Panc1 (cell line): ENCODE data around the gene ADK. TPM values are rescaled to one million over a fixed set of nuclear protein-coding genes. Genes with fewer than 3 reads are reported as not detected.
"Not testable (repeated sequence)": the region's sequence is repeated elsewhere in the genome, so short reads cannot be mapped to it uniquely, and the experiment has no call there.

ENCODE experiments used
- ATAC-seq: fragments of 200-7000 bp; cut with Tn5 transposase; 2 replicates; pipeline ENCODE4 v1.9.1; 2020; ENCODE audit warnings: mild to moderate bottlenecking, moderate library complexity
- BruUV-seq: library from RNA; stranded (reverse); fragments of 400-500 nt; replicated peaks from 2 replicates; lab custom pipeline; 2021; lab: Mats Ljungman, UMichigan
- CTCF ChIA-PET: fragments of 300-600 bp; sonication (Branson Sonifier 250); formaldehyde crosslinking; loops from one replicate; lab custom pipeline; 2022; ENCODE audit warnings: antibody characterized with exemption; lab: Charles Lee
- POLR2A ChIA-PET: fragments of 300-600 bp; sonication (Branson Sonifier 250); formaldehyde crosslinking; loops from one replicate; lab custom pipeline; 2022; ENCODE audit warnings: antibody characterized with exemption; lab: Charles Lee
- DNase-seq: peaks from one replicate; pipeline ENCODE4 v3.0.0-alpha.2; 2010; ENCODE audit warnings: low read depth, low spot score
- H3K27ac ChIP-seq: 2 replicates; pipeline ENCODE4 v1.5.1; 2011; ENCODE audit warnings: mild to moderate bottlenecking, low read length, inconsistent platforms
- H3K27me3 ChIP-seq: fragments of 200-500 bp; sonication (Bioruptor generic); 2 replicates; pipeline ENCODE4 v1.6.0; 2014; ENCODE audit warnings: low read length, inconsistent platforms; ENCODE audit not compliant: control insufficient read depth, insufficient read depth
- H3K36me3 ChIP-seq: fragments of 200-500 bp; sonication (Bioruptor generic); 2 replicates; pipeline ENCODE4 v1.5.1; 2014; ENCODE audit warnings: inconsistent platforms, mild to moderate bottlenecking, low read length, moderate library complexity; ENCODE audit not compliant: control insufficient read depth, insufficient read depth
- H3K4me1 ChIP-seq: 2 replicates; pipeline ENCODE4 v1.5.1; 2011; ENCODE audit warnings: inconsistent platforms, mild to moderate bottlenecking, low read length, moderate library complexity; ENCODE audit not compliant: control insufficient read depth, insufficient read depth
- H3K4me3 ChIP-seq, 2 experiments: 2 replicates each; pipeline ENCODE4 v1.5.1; 2011 to 2012; ENCODE audit warnings: low read depth in 2 of 2, low read length in 2 of 2, mild to moderate bottlenecking in 2 of 2, inconsistent platforms in 1 of 2, moderate library complexity in 1 of 2
- H3K9me3 ChIP-seq: fragments of 200-500 bp; sonication (Bioruptor generic); 2 replicates; pipeline ENCODE4 v1.5.1; 2014; ENCODE audit warnings: low read depth, mild to moderate bottlenecking, inconsistent platforms, low read length, moderate library complexity; ENCODE audit not compliant: control insufficient read depth, insufficient read depth
- CTCF ChIP-seq: fragments of 450-650 bp; IDR thresholded peaks from 2 replicates; pipeline ENCODE4 v1.5.1; 2017; ENCODE audit warnings: mild to moderate bottlenecking
- POLR2AphosphoS5 ChIP-seq: IDR thresholded peaks from 2 replicates; pipeline ENCODE4 v1.6.1; 2012; ENCODE audit warnings: mild to moderate bottlenecking, low read depth, low read length, moderate library complexity
- REST ChIP-seq, 2 experiments: IDR thresholded peaks; 2 replicates each; pipeline ENCODE4 v1.6.1; 2011 to 2012; ENCODE audit warnings: low read depth in 2 of 2, control low read depth in 1 of 2, low read length in 1 of 2, mild to moderate bottlenecking in 1 of 2, moderate library complexity in 1 of 2; ENCODE audit not compliant: insufficient read depth in 1 of 2
- SIN3A ChIP-seq: IDR thresholded peaks from 2 replicates; pipeline ENCODE4 v1.6.1; 2012; ENCODE audit warnings: low read depth, mild to moderate bottlenecking, low read length, moderate library complexity, borderline replicate concordance; ENCODE audit not compliant: insufficient read depth
- TCF7L2 ChIP-seq: IDR thresholded peaks from 2 replicates; pipeline ENCODE4 v1.6.1; 2011; ENCODE audit warnings: mild to moderate bottlenecking, low read depth, low read length, inconsistent platforms
- in situ Hi-C: cut with HindIII; loops from 2 replicates; pipeline ENCODE4 v1.10.0; 2016; ENCODE audit warnings: low sequenced_read_pairs, low pct_unique_long_range_greater_than_20kb
- intact Hi-C: fragments of 100-400 bp; cut with micrococcal nuclease; formaldehyde crosslinking; loops from one replicate; pipeline ENCODE4 v1.10.0; 2022; ENCODE audit not compliant: unreplicated experiment
- total RNA-seq: library from RNA; stranded (reverse); gene quantifications from one replicate; pipeline ENCODE4 v1.2.1, GENCODE V29; 2021; ENCODE audit not compliant: unreplicated experiment

The ADK gene
- total RNA-seq, 1 experiment from 2014 or later, result 64.5 TPM

- ATAC-seq, result no peak
- Histone ChIP-seq H3K4me3 (no peak overlapping the region), H3K4me1 (no peaks in the 10 kb centered on the region), H3K27me3 (no peaks in the 10 kb centered on the region), H3K36me3 (no peaks in the 10 kb centered on the region), H3K27ac (no peak overlapping the region), H3K9me3 (no peaks in the 10 kb centered on the region)
- POLR2A ChIA-PET, result no interaction called here
- no peak for TF ChIP-seq SIN3A
- no peak for TF ChIP-seq REST (IDR thresholded peaks at IDR 0.05; ENCODE audit: insufficient read depth in 1 of 2, low read depth in 2 of 2, low read length in 1 of 2)
- TF ChIP-seq TCF7L2, result no peak
- TF ChIP-seq POLR2AphosphoS5, result no peak
- TF ChIP-seq CTCF, result no peak
- no peak for DNase-seq
- in situ Hi-C loops, result no loop called here
- intact Hi-C loops, result no loop called here
- no TSS peak for BruUV-seq
- CTCF ChIA-PET, result no interaction called here
Measured at GRCh38 chr10:74576586-74576985, 425.6 kb downstream of the ADK start.

GRCh38 chr10:74580438-74580837, 429.4 kb downstream of the ADK start:
- intact Hi-C loops, H3K27ac ChIP-seq, in situ Hi-C loops, H3K9me3 ChIP-seq, H3K4me1 ChIP-seq, H3K4me3 ChIP-seq, H3K36me3 ChIP-seq, DNase-seq, H3K27me3 ChIP-seq, POLR2A ChIA-PET, ATAC-seq, BruUV-seq, CTCF ChIA-PET: not testable (repeated sequence)

- BruUV-seq, result no TSS peak
- intact Hi-C loops (no loop called here), in situ Hi-C loops (no loop called here)
- TF ChIP-seq REST (IDR thresholded peaks at IDR 0.05; ENCODE audit: insufficient read depth in 1 of 2, low read depth in 2 of 2, low read length in 1 of 2), result no peak
- TF ChIP-seq SIN3A, result no peak
- no peak for TF ChIP-seq TCF7L2
- TF ChIP-seq CTCF, result no peak
- TF ChIP-seq POLR2AphosphoS5, result no peak
- Histone ChIP-seq H3K4me1 (peaks cover 13% of the 10 kb centered on the region), H3K27ac (no peak overlapping the region), H3K4me3 (no peak overlapping the region), H3K36me3 (no peaks in the 10 kb centered on the region), H3K9me3 (no peaks in the 10 kb centered on the region), H3K27me3 (no peaks in the 10 kb centered on the region)
- DNase-seq (no peak), ATAC-seq (no peak)
- CTCF ChIA-PET, result interaction anchor here (0.6 kb wide), 1 partner anchor 129 kb away, joined by 3 read pairs; no protein-coding TSS in a partner anchor
- POLR2A ChIA-PET, result no interaction called here
Measured at GRCh38 chr10:74582566-74582965, 431.5 kb downstream of the ADK start.
